OCI-LY7 (cell line): ENCODE results near the gene FOXO3B.
"Not testable (repeated sequence)": the region's sequence is repeated elsewhere in the genome, so short reads cannot be mapped to it uniquely, and the experiment has no call there.

ENCODE experiments used
- CTCF ChIP-seq: fragments of 200-600 bp; sonication (generic); conservative IDR thresholded peaks from 2 replicates; pipeline ENCODE4 v1.5.1; 2014; ENCODE audit warnings: mild to moderate bottlenecking, antibody characterized with exemption, low read length, moderate library complexity, mixed read lengths
- EZH2phosphoT487 ChIP-seq: fragments of 200-600 bp; sonication (generic); IDR thresholded peaks from 2 replicates; pipeline ENCODE4 v1.6.1; 2018; ENCODE audit warnings: low read depth, borderline replicate concordance, mild to moderate bottlenecking, mixed run types, antibody characterized with exemption, low read length, moderate library complexity, mixed read lengths

DNA sequence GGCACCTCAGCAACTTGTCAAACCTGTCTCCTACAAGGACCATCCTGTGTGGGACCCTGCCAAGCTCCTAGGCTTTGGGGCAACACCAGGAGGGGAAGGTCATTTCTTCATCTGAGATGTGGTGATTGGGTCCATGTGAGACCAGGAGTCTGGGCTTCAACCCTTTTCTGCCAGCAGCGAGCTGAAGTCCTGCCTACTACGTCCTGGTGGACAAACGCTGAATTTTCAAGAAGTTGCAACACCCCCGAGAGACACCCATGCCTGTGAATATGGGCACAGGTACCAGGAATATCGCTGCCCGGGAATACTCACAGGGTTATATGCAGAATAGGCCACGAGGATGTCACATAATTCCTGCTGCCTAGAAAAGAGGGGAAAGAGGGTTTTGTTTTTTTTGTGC lies 45.9 kb downstream of the FOXO3B start:
- not testable (repeated sequence) for TF ChIP-seq CTCF, EZH2phosphoT487
